ENCODE results near the gene STOX2.
"Not testable (repeated sequence)": the region's sequence is repeated elsewhere in the genome, so short reads cannot be mapped to it uniquely, and the experiment has no call there.

The STOX2 gene

DNA sequence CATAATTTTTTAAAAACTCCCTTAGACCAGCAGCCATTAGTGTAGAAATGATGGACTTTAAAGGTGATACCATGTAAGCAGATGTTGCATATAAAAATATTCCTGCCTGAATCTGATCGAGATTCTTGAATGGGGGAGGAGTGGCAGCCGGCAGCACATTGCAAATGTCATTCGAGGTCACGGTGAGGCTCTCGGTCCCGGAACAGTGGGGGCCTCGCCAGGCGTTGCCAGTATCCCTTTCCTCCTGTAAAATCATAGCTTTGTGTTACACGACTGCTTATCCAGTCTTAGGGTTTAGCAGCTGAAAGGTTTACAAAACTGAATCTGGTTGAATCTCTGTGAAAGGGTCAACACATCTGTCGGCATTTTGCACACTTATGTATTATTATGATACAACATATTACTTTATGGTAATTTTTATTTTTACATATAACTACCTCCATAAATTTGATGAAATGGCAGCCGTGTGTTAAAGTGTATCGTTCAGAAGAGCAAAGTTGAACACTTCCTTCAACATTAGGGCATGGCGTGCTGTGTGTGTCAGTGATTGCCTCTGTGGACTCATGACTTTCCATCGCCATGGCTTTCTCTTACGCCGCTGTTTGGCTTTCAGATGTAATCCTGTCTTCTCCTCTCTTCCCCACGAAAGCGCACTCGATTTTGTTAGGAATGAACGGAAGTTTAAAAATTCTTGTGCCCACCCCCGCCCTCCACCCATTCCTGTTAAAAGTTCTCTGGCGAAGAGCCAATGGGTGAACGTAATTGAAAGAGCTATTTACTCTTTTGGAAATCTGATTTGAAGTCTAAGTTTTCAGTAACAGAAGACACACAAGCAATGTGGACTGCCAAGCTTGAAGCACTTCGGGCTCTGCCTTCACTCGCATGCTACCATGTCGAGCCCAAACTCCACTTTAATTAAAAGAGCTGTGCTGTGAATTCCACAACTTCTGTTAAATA, 114.8 kb downstream of the STOX2 start:
- no peak for DNase-seq (ENCODE audit: low read depth in 1 of 2, low spot score in 1 of 2)

- DNase-seq (ENCODE audit: low read depth in 1 of 2, low spot score in 1 of 2), result no peak
Observed at GRCh38 chr4:184021389-184021788, 116.3 kb downstream of the STOX2 start.

- no peak for DNase-seq (ENCODE audit: low read depth in 1 of 2, low spot score in 1 of 2)
Observed at GRCh38 chr4:184022679-184023383, 117.7 kb downstream of the STOX2 start.

DNA sequence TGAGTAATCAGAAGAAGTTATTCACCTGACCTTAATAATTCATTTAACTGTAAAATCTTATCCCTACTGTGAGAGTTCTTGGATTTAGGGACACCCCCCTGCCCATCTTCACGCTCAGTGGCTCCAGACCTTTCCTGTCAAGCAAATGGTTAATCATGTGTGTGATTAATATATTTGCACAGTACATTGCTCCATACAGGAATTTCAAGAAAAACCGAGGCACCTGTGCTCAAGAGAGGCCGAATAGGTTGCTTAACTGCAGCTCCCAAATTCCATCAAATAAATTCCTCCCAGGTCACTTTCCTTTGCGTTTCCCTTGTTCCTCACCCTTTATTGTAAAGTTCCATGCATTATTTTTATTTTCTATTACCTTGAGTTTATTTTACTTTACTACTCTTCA, 119.5 kb downstream of the STOX2 start:
- DNase-seq (ENCODE audit: low read depth in 1 of 2, low spot score in 1 of 2), result no peak

GRCh38 chr4:184028561-184029374, 123.7 kb downstream of the STOX2 start:
- DNase-seq (ENCODE audit: low read depth in 1 of 2, low spot score in 1 of 2), result no peak

GRCh38 chr4:184030036-184030435, 124.9 kb downstream of the STOX2 start:
- DNase-seq (ENCODE audit: low read depth in 1 of 2, low spot score in 1 of 2), result no peak

GRCh38 chr4:184030764-184031163, 125.7 kb downstream of the STOX2 start:
- no peak for DNase-seq (ENCODE audit: low read depth in 1 of 2, low spot score in 1 of 2)

DNA sequence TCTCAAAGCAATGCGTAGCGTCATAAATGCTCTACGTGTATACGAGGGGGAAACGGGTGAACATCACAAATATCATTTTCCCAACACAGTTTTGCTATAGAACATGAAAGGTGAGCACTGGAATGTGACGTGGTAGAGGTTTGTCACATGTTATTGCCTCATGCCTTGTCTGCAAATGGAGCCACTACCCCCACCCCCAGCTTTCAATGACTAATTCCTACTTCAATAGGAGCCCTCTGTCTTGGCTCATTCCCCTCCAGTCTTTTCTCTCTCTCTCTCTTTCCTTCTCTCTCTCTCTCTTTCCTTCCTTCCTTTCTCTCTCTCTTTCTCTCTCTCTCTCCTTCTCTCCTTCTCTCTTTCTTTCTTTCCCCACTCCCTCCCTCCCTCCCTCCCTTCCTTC, 127.0 kb downstream of the STOX2 start:
- DNase-seq (ENCODE audit: low read depth in 1 of 2, low spot score in 1 of 2), result no peak

GRCh38 chr4:184039963-184040383, 134.9 kb downstream of the STOX2 start:
- DNase-seq (ENCODE audit: low read depth in 1 of 2, low spot score in 1 of 2), result no peak

DNA sequence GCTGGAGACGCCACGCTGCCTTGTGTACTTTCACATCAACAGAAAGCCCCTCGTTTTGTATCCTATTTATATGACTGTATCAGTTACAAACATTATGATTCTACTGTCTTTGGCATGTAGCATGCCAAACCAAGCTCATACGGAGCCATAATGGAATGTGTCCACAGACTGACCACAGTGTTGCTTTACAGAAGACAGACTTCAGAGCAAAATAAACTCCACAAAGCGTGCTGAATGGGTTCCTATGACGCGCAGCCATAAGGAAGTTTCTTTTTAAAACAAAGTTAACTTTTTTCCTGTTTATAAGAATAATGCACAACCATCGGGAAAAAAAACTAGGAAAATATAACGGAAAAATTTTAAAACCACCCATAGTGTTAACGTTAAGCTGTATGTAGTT, 136.0 kb downstream of the STOX2 start:
- DNase-seq (ENCODE audit: low read depth in 1 of 2, low spot score in 1 of 2), result no peak

- no peak for DNase-seq (ENCODE audit: low read depth in 1 of 2, low spot score in 1 of 2)
Observed at GRCh38 chr4:184046148-184046547, 141.0 kb downstream of the STOX2 start.

DNA sequence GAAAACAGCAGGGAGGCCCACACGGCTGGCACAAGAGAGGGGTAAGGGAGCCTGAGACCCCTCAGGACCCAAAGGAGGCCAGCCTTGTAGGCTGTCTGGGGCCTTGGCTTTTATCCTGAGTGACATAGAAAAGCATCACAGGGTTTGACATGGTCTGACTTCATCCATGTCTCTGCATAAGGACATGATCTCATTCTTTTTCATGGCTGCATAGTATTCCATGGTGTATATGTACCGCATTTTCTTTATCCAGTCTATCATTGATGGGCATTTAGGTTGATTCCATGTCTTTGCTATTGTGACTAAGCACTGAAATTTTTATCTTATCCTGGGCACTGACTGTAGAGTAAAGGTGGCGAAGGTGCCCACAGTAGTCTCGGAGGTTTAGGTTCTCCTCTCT, 146.2 kb downstream of the STOX2 start:
- DNase-seq (ENCODE audit: low read depth in 1 of 2, low spot score in 1 of 2), result not testable (repeated sequence)

DNA sequence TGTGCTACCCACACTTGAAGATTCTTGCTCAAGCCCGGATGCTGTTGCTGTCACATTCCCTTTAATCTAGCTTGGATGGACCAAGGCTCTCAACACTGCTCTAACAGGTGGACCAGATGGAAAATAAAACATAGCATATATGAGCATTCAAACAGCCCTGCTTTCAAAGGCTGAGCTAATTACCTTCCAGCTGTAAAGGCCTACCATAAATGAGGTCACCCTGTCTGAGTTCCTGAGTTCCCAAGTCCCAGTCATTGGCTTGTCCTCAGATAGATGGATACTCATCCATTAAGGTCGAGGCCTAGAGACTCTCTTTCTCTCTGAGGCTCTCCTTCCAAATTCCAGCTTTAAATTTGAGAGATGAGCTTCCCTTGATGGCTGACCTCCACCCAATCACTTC, 147.5 kb downstream of the STOX2 start:
- no peak for DNase-seq (ENCODE audit: low read depth in 1 of 2, low spot score in 1 of 2)

DNA sequence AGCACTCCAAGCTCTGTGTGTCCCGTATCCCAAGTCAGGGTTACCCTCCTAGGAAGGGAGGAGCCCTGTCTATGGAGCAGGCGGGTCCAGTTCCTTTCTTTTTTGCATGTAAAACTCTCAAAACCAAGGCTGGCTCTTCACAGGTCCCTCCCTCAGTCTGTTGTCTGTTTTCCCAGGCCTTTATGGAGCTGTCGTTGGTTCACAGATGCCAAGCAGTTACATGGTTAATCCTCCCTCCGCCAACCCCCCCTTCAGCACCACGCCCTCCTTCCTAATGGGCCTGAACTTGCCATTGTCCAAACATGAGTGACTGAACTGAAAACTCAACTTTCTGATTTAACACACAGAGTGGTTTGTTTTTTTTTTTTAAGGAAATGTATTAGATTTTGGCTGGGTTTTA, 148.3 kb downstream of the STOX2 start:
- no peak for DNase-seq (ENCODE audit: low read depth in 1 of 2, low spot score in 1 of 2)

GRCh38 chr4:184056877-184057276, 151.8 kb downstream of the STOX2 start:
- DNase-seq (ENCODE audit: low read depth in 1 of 2, low spot score in 1 of 2), result no peak

GRCh38 chr4:184058026-184058425, 152.9 kb downstream of the STOX2 start:
- DNase-seq (ENCODE audit: low read depth in 1 of 2, low spot score in 1 of 2), result no peak

DNA sequence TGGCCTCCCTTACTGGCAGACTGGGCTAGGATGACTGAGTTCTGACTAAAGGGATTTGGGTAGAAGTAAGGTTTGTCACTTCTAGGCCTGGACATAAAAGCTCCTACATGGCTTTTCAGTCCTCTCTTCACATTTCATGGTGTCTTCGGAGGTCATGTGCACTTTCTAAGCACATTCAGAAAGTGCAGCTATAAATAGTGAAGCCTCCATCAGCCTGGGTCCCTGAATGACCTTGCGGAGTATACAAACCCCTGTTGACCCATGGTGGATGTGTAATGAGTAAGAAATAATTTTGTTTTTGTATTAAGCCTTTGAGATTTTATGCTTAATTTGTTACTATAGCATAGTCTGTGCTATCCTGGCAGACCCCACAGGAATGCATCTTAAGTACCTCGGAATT, 154.0 kb downstream of the STOX2 start:
- no peak for DNase-seq (ENCODE audit: low read depth in 1 of 2, low spot score in 1 of 2)

- no peak for DNase-seq (ENCODE audit: low read depth in 1 of 2, low spot score in 1 of 2)
Observed at GRCh38 chr4:184061582-184061981, 156.5 kb downstream of the STOX2 start.

- DNase-seq (ENCODE audit: low read depth in 1 of 2, low spot score in 1 of 2), result no peak
Observed at GRCh38 chr4:184062769-184063168, 157.7 kb downstream of the STOX2 start.

GRCh38 chr4:184064877-184065276, 159.8 kb downstream of the STOX2 start:
- no peak for DNase-seq (ENCODE audit: low read depth in 1 of 2, low spot score in 1 of 2)

DNA sequence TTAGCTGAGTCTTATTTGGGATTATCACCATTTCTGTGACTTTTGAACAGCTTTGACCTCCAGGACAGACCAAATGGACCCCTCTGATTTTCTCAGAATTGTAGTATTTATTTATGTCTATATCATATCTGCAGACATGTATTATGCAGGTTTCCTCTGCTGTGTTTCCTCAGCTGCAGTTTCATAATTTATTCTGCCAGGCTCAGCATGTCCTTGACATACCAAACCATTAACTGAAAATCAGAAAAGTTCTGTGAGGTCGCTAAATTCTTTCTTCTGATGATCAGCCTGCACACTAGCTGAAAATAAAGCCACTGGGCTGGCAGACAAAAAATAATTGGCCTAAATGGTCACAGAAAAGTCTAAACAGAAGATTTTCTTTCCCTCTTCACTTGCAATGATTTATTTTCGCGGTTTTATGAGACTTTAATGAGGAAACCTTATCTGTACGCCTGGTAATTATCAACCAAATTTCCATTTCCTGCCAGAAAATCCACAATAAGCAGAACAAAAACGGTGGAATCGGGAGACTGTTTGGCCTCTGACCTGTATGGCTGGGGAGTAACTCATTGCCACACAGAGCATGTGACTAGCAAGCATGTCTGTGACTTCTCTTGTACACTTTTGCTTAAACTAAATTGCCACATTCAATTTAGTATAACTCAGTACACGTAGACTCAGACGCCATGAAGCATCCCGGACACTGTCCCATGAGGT, 161.6 kb downstream of the STOX2 start:
- no peak for DNase-seq (ENCODE audit: low read depth in 1 of 2, low spot score in 1 of 2)

Measured in activated T-helper 1 cell treated with anti-CD3 and anti-CD28 coated beads, Interleukin-2, amount 50 U/mL, for 16 hours (primary cell).